DMS114 treated with DMSO at 0.1 percent for 48 hours (cell line): ENCODE data around the gene DDX43.
"Not testable (repeated sequence)": the region's sequence is repeated elsewhere in the genome, so short reads cannot be mapped to it uniquely, and the experiment has no call there.

Experiments used
- DNase-seq: peaks from one replicate; lab custom pipeline; 2025; ENCODE audit not compliant: unreplicated experiment; lab: John Stamatoyannopoulos, UW

The DDX43 gene

GRCh38 chr6:73388800-73389512 lies 5.7 kb upstream of the DDX43 start:
- DNase-seq, result peak; percentile 68

GRCh38 chr6:73389854-73390253 lies 4.8 kb upstream of the DDX43 start:
- DNase-seq, result no peak

- DNase-seq, result no peak
Measured at GRCh38 chr6:73391675-73392074, 3.0 kb upstream of the DDX43 start.

- not testable (repeated sequence) for DNase-seq
Measured at GRCh38 chr6:73392188-73392587, 2.4 kb upstream of the DDX43 start.

- no peak for DNase-seq
Measured at GRCh38 chr6:73393278-73393677, 1.4 kb upstream of the DDX43 start.

- DNase-seq, result no peak
Measured at GRCh38 chr6:73395875-73396274, 1.2 kb downstream of the DDX43 start.

GRCh38 chr6:73400656-73401055 lies 6.0 kb downstream of the DDX43 start:
- DNase-seq, result no peak

- no peak for DNase-seq
Measured at GRCh38 chr6:73409395-73409794, 14.8 kb downstream of the DDX43 start.

GRCh38 chr6:73413102-73413501 lies 18.5 kb downstream of the DDX43 start:
- no peak for DNase-seq

GRCh38 chr6:73418081-73418741 lies 23.6 kb downstream of the DDX43 start:
- DNase-seq, result no peak

GRCh38 chr6:73421534-73421933 lies 26.9 kb downstream of the DDX43 start:
- DNase-seq, result no peak

GRCh38 chr6:73435236-73435635 lies 40.6 kb downstream of the DDX43 start:
- DNase-seq, result no peak

GRCh38 chr6:73443555-73443954 lies 48.9 kb downstream of the DDX43 start:
- DNase-seq, result no peak

GRCh38 chr6:73451223-73452106 lies 56.8 kb downstream of the DDX43 start:
- DNase-seq, result no peak

GRCh38 chr6:73452107-73452461 lies 57.5 kb downstream of the DDX43 start, which contains the start of gene CGAS:
CGAS (minus strand) TSS chr6:73452297; CDS start chr6:73452181, 116 bp downstream.
- DNase-seq, result peak; percentile 46

- no peak for DNase-seq
Measured at GRCh38 chr6:73455865-73456629, 61.4 kb downstream of the DDX43 start.

GRCh38 chr6:73459474-73459873 lies 64.8 kb downstream of the DDX43 start:
- not testable (repeated sequence) for DNase-seq

GRCh38 chr6:73460056-73460455 lies 65.4 kb downstream of the DDX43 start:
- DNase-seq, result no peak

GRCh38 chr6:73461537-73462350 lies 67.1 kb downstream of the DDX43 start, which contains the start of gene MTO1:
MTO1 (plus strand) TSS chr6:73461737; CDS start chr6:73461855, 118 bp downstream.
- DNase-seq, result peak; percentile 77
